Peyer's patch (tissue), 4 donors: ENCODE measurements around the gene SAMD5. TPM values are rescaled to one million over a fixed set of nuclear protein-coding genes. Genes with fewer than 3 reads are reported as not detected.

ENCODE experiments used
- DNase-seq, 3 donors: peaks; one replicate each; pipeline ENCODE4 v3.0.0-alpha.2; 2017 to 2019
- H3K27ac ChIP-seq, 4 donors: fragments of 200-600 bp; sonication (generic); one replicate each; pipeline ENCODE4 v1.5.1; 2016 to 2019
- H3K27me3 ChIP-seq, 2 donors: fragments of 200-600 bp; sonication (generic); one replicate each; pipeline ENCODE4 v1.5.1; 2019
- H3K36me3 ChIP-seq, 3 donors: fragments of 200-600 bp; sonication (generic); one replicate each; pipeline ENCODE4 v1.5.1; 2016 to 2019
- H3K4me1 ChIP-seq, 4 donors: fragments of 200-600 bp; sonication (generic); one replicate each; pipeline ENCODE4 v1.5.1; 2016 to 2019
- H3K4me3 ChIP-seq, 4 donors: fragments of 200-600 bp; sonication (generic); 1 replicate in 3 of 4; 2 replicates in 1 of 4; pipeline ENCODE4 v1.5.1; 2016 to 2019; ENCODE audit warnings: mild to moderate bottlenecking in 1 of 4
- H3K9me3 ChIP-seq, 4 donors: fragments of 200-600 bp; sonication (generic); one replicate each; pipeline ENCODE4 v1.5.1; 2016 to 2019; ENCODE audit warnings: mild to moderate bottlenecking in 1 of 4
- POLR2A ChIP-seq, 2 donors: fragments of 450-650 bp; IDR thresholded peaks; one replicate each; pipeline ENCODE4 v1.5.1; 2017; ENCODE audit warnings: antibody characterized with exemption in 2 of 2, mild to moderate bottlenecking in 2 of 2, moderate library complexity in 2 of 2
- total RNA-seq, 4 donors: library from RNA; depleted of rRNA; stranded (reverse); fragments of >200 nt; gene quantifications; one replicate each; pipeline ENCODE4 v1.1.0, GENCODE V29; 2016
- TF ChIP-seq, protein P1 (sequence below), 6 experiments: fragments of 450-650 bp in 4 of 6; fragments of 200-600 bp in 2 of 6; sonication (generic) in 1 of 6; IDR thresholded peaks; one replicate each; pipeline ENCODE4 v1.5.1; 2017 to 2019; ENCODE audit warnings: antibody characterized with exemption in 6 of 6, mild to moderate bottlenecking in 3 of 6, moderate library complexity in 1 of 6

The SAMD5 gene
- total RNA-seq, 4 donors from 2014 or later, result 7.4 to 13.3 (median 9.3) TPM

GRCh38 chr6:147603392-147604081 lies 95.0 kb downstream of the SAMD5 start:
- no peaks in the 10 kb centered on the region for H3K36me3 ChIP-seq
- DNase-seq, result no peak
- no peak overlapping the region for H3K4me3 ChIP-seq
- TF ChIP-seq, protein P1, sequence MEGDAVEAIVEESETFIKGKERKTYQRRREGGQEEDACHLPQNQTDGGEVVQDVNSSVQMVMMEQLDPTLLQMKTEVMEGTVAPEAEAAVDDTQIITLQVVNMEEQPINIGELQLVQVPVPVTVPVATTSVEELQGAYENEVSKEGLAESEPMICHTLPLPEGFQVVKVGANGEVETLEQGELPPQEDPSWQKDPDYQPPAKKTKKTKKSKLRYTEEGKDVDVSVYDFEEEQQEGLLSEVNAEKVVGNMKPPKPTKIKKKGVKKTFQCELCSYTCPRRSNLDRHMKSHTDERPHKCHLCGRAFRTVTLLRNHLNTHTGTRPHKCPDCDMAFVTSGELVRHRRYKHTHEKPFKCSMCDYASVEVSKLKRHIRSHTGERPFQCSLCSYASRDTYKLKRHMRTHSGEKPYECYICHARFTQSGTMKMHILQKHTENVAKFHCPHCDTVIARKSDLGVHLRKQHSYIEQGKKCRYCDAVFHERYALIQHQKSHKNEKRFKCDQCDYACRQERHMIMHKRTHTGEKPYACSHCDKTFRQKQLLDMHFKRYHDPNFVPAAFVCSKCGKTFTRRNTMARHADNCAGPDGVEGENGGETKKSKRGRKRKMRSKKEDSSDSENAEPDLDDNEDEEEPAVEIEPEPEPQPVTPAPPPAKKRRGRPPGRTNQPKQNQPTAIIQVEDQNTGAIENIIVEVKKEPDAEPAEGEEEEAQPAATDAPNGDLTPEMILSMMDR (IDR thresholded peaks at IDR 0.05), result no peak
- no peak for TF ChIP-seq POLR2A (IDR thresholded peaks at IDR 0.05)
- H3K27me3 ChIP-seq, result no peaks in the 10 kb centered on the region
- H3K27ac ChIP-seq, result no peak overlapping the region
- no peaks in the 10 kb centered on the region for H3K9me3 ChIP-seq
- H3K4me1 ChIP-seq, result no peaks in the 10 kb centered on the region

GRCh38 chr6:147604373-147604772 lies 95.9 kb downstream of the SAMD5 start:
- H3K36me3 ChIP-seq, result no peaks in the 10 kb centered on the region
- H3K4me1 ChIP-seq, result no peaks in the 10 kb centered on the region
- H3K4me3 ChIP-seq, result no peak overlapping the region
- DNase-seq, result no peak
- no peak overlapping the region for H3K27ac ChIP-seq
- H3K9me3 ChIP-seq, result no peaks in the 10 kb centered on the region
- TF ChIP-seq, protein P1 (IDR thresholded peaks at IDR 0.05), result no peak
- no peak for TF ChIP-seq POLR2A (IDR thresholded peaks at IDR 0.05)
- no peaks in the 10 kb centered on the region for H3K27me3 ChIP-seq

GRCh38 chr6:147611992-147612391 lies 103.5 kb downstream of the SAMD5 start:
- Histone ChIP-seq H3K27ac (no peak overlapping the region), H3K9me3 (no peaks in the 10 kb centered on the region), H3K36me3 (no peaks in the 10 kb centered on the region), H3K27me3 (no peaks in the 10 kb centered on the region), H3K4me3 (no peak overlapping the region), H3K4me1 (no peaks in the 10 kb centered on the region)
- DNase-seq, result no peak
- TF ChIP-seq, protein P1 (IDR thresholded peaks at IDR 0.05), result no peak
- no peak for TF ChIP-seq POLR2A (IDR thresholded peaks at IDR 0.05)

GRCh38 chr6:147614501-147614900 lies 106.0 kb downstream of the SAMD5 start:
- Histone ChIP-seq H3K27me3 (no peaks in the 10 kb centered on the region), H3K4me1 (no peaks in the 10 kb centered on the region), H3K27ac (no peak overlapping the region), H3K9me3 (no peaks in the 10 kb centered on the region), H3K36me3 (no peaks in the 10 kb centered on the region), H3K4me3 (no peak overlapping the region)
- TF ChIP-seq, protein P1 (IDR thresholded peaks at IDR 0.05), result no peak
- no peak for TF ChIP-seq POLR2A (IDR thresholded peaks at IDR 0.05)
- no peak for DNase-seq

DNA sequence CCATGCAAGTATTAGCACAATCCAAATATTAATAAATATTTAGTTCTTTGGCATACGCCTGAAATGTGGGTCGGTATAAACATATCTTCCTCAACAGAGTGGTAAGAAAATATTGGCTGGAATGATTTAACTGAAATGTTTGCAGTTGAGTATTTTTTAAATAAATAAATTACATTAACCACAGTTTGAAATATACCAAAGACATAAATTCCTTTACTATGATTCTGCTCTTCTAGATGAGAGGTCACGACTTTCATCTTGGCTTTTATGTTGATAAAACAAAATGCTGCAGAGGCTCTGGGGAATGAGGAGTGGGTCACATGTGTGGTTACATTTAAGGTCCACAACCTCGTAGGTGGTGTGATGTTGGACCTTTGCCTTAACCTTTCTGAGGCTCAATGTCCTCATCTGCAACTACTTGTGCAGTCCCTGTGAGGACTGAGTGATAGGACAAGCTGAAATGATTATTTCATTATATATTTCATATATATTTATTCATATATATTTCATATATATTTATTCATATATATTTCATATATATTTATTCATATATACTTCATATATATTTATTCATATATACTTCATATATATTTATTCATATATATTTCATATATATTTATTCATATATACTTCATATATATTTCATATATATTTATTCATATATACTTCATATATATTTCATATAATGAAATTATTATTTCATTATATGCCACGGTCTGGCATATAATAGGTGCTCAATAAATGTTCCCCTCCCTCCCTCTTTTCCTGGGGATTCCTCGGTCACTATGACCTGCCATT lies 107.4 kb downstream of the SAMD5 start:
- Histone ChIP-seq H3K4me1 (no peaks in the 10 kb centered on the region), H3K36me3 (no peaks in the 10 kb centered on the region), H3K27me3 (no peaks in the 10 kb centered on the region), H3K27ac (no peak overlapping the region), H3K4me3 (no peak overlapping the region), H3K9me3 (no peaks in the 10 kb centered on the region)
- no peak for TF ChIP-seq POLR2A (IDR thresholded peaks at IDR 0.05)
- TF ChIP-seq, protein P1 (IDR thresholded peaks at IDR 0.05), result no peak
- DNase-seq, result no peak
